Ectodermal cell (in vitro differentiated cells): ENCODE measurements around the gene EPHA3.

Source experiments
- H3K27ac ChIP-seq: 2 replicates; pipeline ENCODE4 v1.7.0; 2013; ENCODE audit warnings: mild to moderate bottlenecking, low read depth, low read length; ENCODE audit not compliant: insufficient read depth, poor library complexity, severe bottlenecking
- H3K27me3 ChIP-seq: 2 replicates; pipeline ENCODE4 v1.7.0; 2013; ENCODE audit warnings: mild to moderate bottlenecking, low read length; ENCODE audit not compliant: insufficient read depth, control insufficient read depth, poor library complexity, severe bottlenecking
- H3K36me3 ChIP-seq: one replicate; pipeline ENCODE4 v1.7.0; 2013; ENCODE audit warnings: low read length; ENCODE audit not compliant: control insufficient read depth, insufficient read depth
- H3K4me1 ChIP-seq: one replicate; pipeline ENCODE4 v1.7.0; 2013; ENCODE audit warnings: low read length; ENCODE audit not compliant: control insufficient read depth, insufficient read depth
- H3K4me3 ChIP-seq: 2 replicates; pipeline ENCODE4 v1.7.0; 2013; ENCODE audit warnings: low read depth, low read length, control low read depth; ENCODE audit not compliant: insufficient read depth
- H3K9me3 ChIP-seq: 2 replicates; pipeline ENCODE4 v1.7.0; 2013; ENCODE audit warnings: mild to moderate bottlenecking, low read length, moderate library complexity; ENCODE audit not compliant: control insufficient read depth
- whole genome bisulfite sequencing, 2 experiments: methylation state at CpG; one replicate each; pipeline ENCODE4 v1.1.7; 2013; ENCODE audit warnings: missing lambda C conversion rate in 2 of 2; 5-methylcytosine and 5-hydroxymethylcytosine counted together

EPHA3 gene

GRCh38 chr3:89405593-89405992 lies 298.2 kb downstream of the EPHA3 start:
- H3K4me3 ChIP-seq = no peak overlapping the region
- H3K27me3 ChIP-seq = no peaks in the 10 kb centered on the region
- 91 to 93% methylated on average over 2 of the region's 2 CpGs for WGBS, 2 experiments
- no peak overlapping the region for H3K27ac ChIP-seq
- H3K9me3 ChIP-seq = no peaks in the 10 kb centered on the region
- no peaks in the 10 kb centered on the region for H3K36me3 ChIP-seq
- peaks cover 6% of the 10 kb centered on the region for H3K4me1 ChIP-seq

DNA sequence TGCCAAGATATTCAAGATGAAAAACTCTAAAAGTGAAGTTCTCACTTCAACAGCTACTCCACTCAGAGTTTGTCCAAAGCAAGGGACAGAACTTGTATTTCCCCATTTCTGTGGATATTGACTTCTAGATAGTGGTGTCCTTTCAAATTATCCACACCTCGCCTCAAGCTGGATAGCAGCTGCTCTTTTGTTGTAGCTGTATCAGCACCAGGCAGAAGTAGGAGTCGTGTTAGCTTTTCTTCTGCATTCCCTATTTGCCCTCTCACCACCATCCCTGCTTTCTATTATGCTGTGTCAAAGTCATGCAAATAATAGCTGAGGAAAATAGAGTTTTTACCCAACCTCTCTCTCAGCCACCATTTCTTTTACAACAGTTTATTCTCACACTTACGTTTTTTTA lies 303.8 kb downstream of the EPHA3 start:
- 26 to 31% methylated on average over 3 of the region's 3 CpGs for WGBS, 2 experiments
- H3K4me3 ChIP-seq = no peak overlapping the region

DNA sequence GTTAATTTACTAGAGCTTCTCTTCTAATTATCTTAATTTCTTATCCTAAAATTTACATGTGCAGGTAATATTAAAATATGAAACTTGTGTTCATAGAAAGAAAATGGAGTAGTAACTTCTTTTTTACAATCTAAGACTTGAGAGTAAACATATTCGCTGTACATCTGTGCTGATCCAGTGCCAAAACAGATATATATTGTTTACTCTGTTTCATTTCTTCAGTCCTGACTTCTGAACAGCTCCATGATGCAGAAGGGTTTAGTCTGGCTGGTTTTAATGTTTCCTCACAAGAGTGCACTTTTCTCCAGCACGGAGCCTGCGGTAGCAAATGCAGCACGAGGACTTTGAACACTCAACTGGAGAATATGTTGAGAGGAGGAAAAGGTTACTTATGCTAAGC lies 306.8 kb downstream of the EPHA3 start:
- Histone ChIP-seq H3K4me3 (no peak overlapping the region), H3K27me3 (no peaks in the 10 kb centered on the region), H3K4me1 (peaks cover 9% of the 10 kb centered on the region), H3K36me3 (no peaks in the 10 kb centered on the region), H3K9me3 (no peaks in the 10 kb centered on the region), H3K27ac (no peak overlapping the region)
- 91 to 92% methylated on average over 4 of the region's 4 CpGs for WGBS, 2 experiments

More for the DNA sequence above, 303.8 kb downstream of the EPHA3 start:
- Histone ChIP-seq H3K27ac (no peak overlapping the region), H3K27me3 (no peaks in the 10 kb centered on the region), H3K9me3 (no peaks in the 10 kb centered on the region), H3K4me1 (peaks cover 15% of the 10 kb centered on the region), H3K36me3 (no peaks in the 10 kb centered on the region)

- H3K36me3 ChIP-seq = no peaks in the 10 kb centered on the region
- H3K27ac ChIP-seq = no peak overlapping the region
- no peaks in the 10 kb centered on the region for H3K4me1 ChIP-seq
- WGBS, 2 experiments = 85 to 86% methylated on average over 3 of the region's 3 CpGs
- H3K4me3 ChIP-seq = no peak overlapping the region
- H3K27me3 ChIP-seq = no peaks in the 10 kb centered on the region
- no peaks in the 10 kb centered on the region for H3K9me3 ChIP-seq
Observed at GRCh38 chr3:89419647-89420241, 312.3 kb downstream of the EPHA3 start.

DNA sequence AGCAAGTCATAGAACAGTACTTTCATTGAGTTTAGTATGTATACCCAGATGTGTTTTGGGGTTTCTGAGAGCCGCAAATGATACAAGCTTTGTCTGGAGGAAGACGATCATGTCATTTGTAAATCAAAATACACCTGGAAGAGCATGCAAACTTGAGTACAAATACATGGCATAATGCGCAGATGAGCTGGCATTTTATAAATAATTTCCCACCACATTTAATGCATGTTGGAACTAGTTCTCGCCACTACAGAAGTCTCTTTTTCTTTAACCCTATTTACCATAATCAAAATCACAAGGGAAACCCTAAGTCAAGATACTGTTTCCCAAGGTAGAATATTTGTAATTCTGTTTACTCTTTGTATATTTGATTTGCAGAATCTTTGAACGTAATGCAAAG lies 318.6 kb downstream of the EPHA3 start:
- no peak overlapping the region for H3K4me3 ChIP-seq
- H3K27ac ChIP-seq = no peak overlapping the region
- no peaks in the 10 kb centered on the region for H3K4me1 ChIP-seq
- no peaks in the 10 kb centered on the region for H3K27me3 ChIP-seq
- WGBS, 2 experiments = 89 to 94% methylated on average over 5 of the region's 5 CpGs
- H3K36me3 ChIP-seq = no peaks in the 10 kb centered on the region
- no peaks in the 10 kb centered on the region for H3K9me3 ChIP-seq

DNA sequence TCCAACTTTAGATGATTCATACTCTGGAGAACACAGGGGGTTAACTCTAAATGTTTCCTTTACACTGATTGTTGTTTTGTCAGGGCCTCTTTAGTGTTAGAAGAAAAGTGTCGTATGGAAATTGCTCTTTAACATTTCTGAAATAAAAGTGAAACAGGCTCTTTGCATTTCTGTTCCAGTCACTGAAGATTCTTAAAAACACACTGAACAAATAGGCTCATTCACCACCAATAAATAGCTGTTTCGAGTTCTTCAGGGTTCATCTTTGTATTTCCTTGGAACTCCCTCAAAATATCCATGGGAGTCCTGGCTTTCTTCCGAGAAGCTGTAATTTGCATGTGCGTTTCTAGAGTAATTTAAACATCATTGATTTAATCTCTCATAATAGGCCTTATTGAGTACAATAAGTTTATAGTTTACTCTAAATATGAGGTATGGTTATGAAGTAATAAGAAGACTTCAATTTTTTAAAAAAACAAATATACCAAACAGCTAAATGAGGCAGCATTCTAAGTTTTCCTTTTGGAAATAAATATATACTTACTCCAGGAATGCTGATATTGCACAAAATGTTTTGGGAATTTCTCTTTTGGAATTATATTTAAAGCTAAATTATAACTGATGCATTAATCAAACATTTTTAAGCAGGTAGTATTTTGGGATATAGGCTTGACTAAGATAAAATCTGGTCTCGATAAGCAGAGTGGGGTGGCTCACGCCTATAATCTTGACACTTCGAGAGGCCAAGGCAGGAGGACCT lies 327.4 kb downstream of the EPHA3 start:
- 89 to 91% methylated on average over 4 to 6 of the region's 7 CpGs for whole genome bisulfite sequencing, 2 experiments
- H3K27me3 ChIP-seq = no peaks in the 10 kb centered on the region
- no peak overlapping the region for H3K27ac ChIP-seq

GRCh38 chr3:89436846-89437245 lies 329.4 kb downstream of the EPHA3 start:
- Histone ChIP-seq H3K36me3 (no peaks in the 10 kb centered on the region), H3K27me3 (no peaks in the 10 kb centered on the region), H3K4me3 (no peak overlapping the region), H3K9me3 (no peaks in the 10 kb centered on the region), H3K4me1 (no peaks in the 10 kb centered on the region), H3K27ac (no peak overlapping the region)
- WGBS, 2 experiments = 100% methylated on average over 1 of the region's 3 CpGs; no CpG with 5 or more reads in 1 of the 2 experiments

More for the DNA sequence above, 327.4 kb downstream of the EPHA3 start:
- H3K4me3 ChIP-seq = no peak overlapping the region
- H3K4me1 ChIP-seq = no peaks in the 10 kb centered on the region
- no peaks in the 10 kb centered on the region for H3K9me3 ChIP-seq
- no peaks in the 10 kb centered on the region for H3K36me3 ChIP-seq

DNA sequence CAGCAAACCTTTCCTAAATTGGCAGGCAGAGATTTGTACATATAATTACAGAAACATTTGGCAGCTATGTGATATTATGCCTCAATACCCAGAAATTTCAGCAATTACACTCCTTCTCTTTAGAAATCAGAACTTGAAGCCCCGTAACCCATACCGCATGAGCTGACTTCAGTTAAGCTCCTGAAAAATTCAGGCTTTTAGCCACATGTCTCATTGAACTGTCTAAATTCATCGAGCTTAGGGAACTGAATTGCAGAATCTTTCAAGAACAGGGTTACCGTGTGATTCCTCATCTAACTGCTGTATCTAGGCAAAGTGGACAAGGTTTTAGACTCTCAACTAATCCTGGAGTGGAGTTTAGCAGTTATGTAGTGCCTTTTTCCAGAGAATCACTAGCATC lies 333.0 kb downstream of the EPHA3 start:
- WGBS, 2 experiments = 94 to 96% methylated on average over 4 of the region's 4 CpGs
- no peak overlapping the region for H3K4me3 ChIP-seq

DNA sequence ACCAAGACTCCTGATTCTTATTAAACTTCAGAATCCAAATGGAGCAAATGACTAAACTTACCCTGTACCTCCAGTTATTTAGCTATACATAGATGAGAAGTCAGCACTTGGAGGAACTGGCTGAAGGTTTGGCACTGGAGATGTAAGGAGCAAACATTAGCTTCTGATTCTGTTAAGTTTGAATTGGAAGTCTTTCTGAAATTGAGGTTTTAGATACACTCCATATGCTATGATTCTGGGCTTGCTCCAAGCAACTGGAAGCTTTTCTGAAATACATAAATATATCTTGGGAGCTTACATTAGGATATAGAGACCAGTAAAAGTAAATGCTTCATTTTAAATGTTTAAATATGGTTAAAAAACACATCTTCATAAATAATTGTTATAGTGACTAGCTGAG lies 333.7 kb downstream of the EPHA3 start:
- no peak overlapping the region for H3K27ac ChIP-seq
- H3K9me3 ChIP-seq = no peaks in the 10 kb centered on the region
- no peaks in the 10 kb centered on the region for H3K27me3 ChIP-seq
- H3K36me3 ChIP-seq = no peaks in the 10 kb centered on the region
- H3K4me1 ChIP-seq = no peaks in the 10 kb centered on the region
- no peak overlapping the region for H3K4me3 ChIP-seq

More for the DNA sequence above, 333.0 kb downstream of the EPHA3 start:
- no peaks in the 10 kb centered on the region for H3K4me1 ChIP-seq
- no peaks in the 10 kb centered on the region for H3K9me3 ChIP-seq
- no peaks in the 10 kb centered on the region for H3K27me3 ChIP-seq
- H3K36me3 ChIP-seq = no peaks in the 10 kb centered on the region
- H3K27ac ChIP-seq = no peak overlapping the region

- H3K27me3 ChIP-seq = no peaks in the 10 kb centered on the region
- H3K4me3 ChIP-seq = no peak overlapping the region
- 100% methylated on average over 1 of the region's 1 CpG; no CpG with 5 or more reads in 1 of the 2 experiments for WGBS, 2 experiments
- H3K4me1 ChIP-seq = no peaks in the 10 kb centered on the region
- no peaks in the 10 kb centered on the region for H3K9me3 ChIP-seq
- H3K36me3 ChIP-seq = no peaks in the 10 kb centered on the region
- H3K27ac ChIP-seq = no peak overlapping the region
Observed at GRCh38 chr3:89446593-89446992, 339.2 kb downstream of the EPHA3 start.
